ENCODE data around the gene FILIP1. TPM values are rescaled to one million over a fixed set of nuclear protein-coding genes. Genes with fewer than 3 reads are reported as not detected.

Gene FILIP1
- total RNA-seq, 3 donors from 2014 or later: 2.9 to 4.3 (median 4.3) TPM

- no peak overlapping the region for H3K27ac ChIP-seq
- TF ChIP-seq POLR2AphosphoS5 (IDR thresholded peaks at IDR 0.05): no peak
- TF ChIP-seq POLR2A (IDR thresholded peaks at IDR 0.05): no peak
- no peak for TF ChIP-seq CTCF (IDR thresholded peaks at IDR 0.05)
- intact Hi-C loops (cut with DNase I; ENCODE audit: low total_unique reads): no loop called here
- H3K4me1 ChIP-seq: no peaks in the 10 kb centered on the region
- H3K27me3 ChIP-seq: no peaks in the 10 kb centered on the region
- no peaks in the 10 kb centered on the region for H3K9me3 ChIP-seq
- no peak for DNase-seq (ENCODE audit: low spot score in 2 of 2)
- no peak overlapping the region for H3K4me3 ChIP-seq
- no peaks in the 10 kb centered on the region for H3K36me3 ChIP-seq
These were observed 192.1 kb downstream of the FILIP1 start for GRCh38 chr6:75301537-75301936.

GRCh38 chr6:75301088-75301487 lies 192.5 kb downstream of the FILIP1 start:
- no peak overlapping the region for H3K27ac ChIP-seq
- TF ChIP-seq CTCF (IDR thresholded peaks at IDR 0.05) (no peak), POLR2A (IDR thresholded peaks at IDR 0.05) (no peak), POLR2AphosphoS5 (IDR thresholded peaks at IDR 0.05) (no peak)

GRCh38 chr6:75300531-75300855 lies 193.1 kb downstream of the FILIP1 start:
- TF ChIP-seq CTCF (IDR thresholded peaks at IDR 0.05) (no peak), POLR2A (IDR thresholded peaks at IDR 0.05) (no peak), POLR2AphosphoS5 (IDR thresholded peaks at IDR 0.05) (no peak)
- Histone ChIP-seq H3K4me1 (no peaks in the 10 kb centered on the region), H3K27me3 (no peaks in the 10 kb centered on the region), H3K36me3 (no peaks in the 10 kb centered on the region), H3K4me3 (no peak overlapping the region), H3K9me3 (no peaks in the 10 kb centered on the region), H3K27ac (no peak overlapping the region)
- intact Hi-C loops (cut with DNase I; ENCODE audit: low total_unique reads): no loop called here
- no peak for DNase-seq (ENCODE audit: low spot score in 2 of 2)

More at GRCh38 chr6:75301088-75301487, 192.5 kb downstream of the FILIP1 start:
- H3K4me3 ChIP-seq: no peak overlapping the region
- no peaks in the 10 kb centered on the region for H3K9me3 ChIP-seq
- H3K4me1 ChIP-seq: no peaks in the 10 kb centered on the region
- intact Hi-C loops (cut with DNase I; ENCODE audit: low total_unique reads): no loop called here
- H3K36me3 ChIP-seq: no peaks in the 10 kb centered on the region
- no peak for DNase-seq (ENCODE audit: low spot score in 2 of 2)
- H3K27me3 ChIP-seq: no peaks in the 10 kb centered on the region

- no peak for DNase-seq (ENCODE audit: low spot score in 2 of 2)
- TF ChIP-seq POLR2A (IDR thresholded peaks at IDR 0.05) (no peak), CTCF (IDR thresholded peaks at IDR 0.05) (no peak), POLR2AphosphoS5 (IDR thresholded peaks at IDR 0.05) (no peak)
- H3K27me3 ChIP-seq: no peaks in the 10 kb centered on the region
- no peaks in the 10 kb centered on the region for H3K36me3 ChIP-seq
- H3K4me3 ChIP-seq: no peak overlapping the region
- H3K27ac ChIP-seq: peak overlapping the region in 1 of 2 donors; percentile 33
- intact Hi-C loops (cut with DNase I; ENCODE audit: low total_unique reads): no loop called here
- H3K4me1 ChIP-seq: no peaks in the 10 kb centered on the region
- no peaks in the 10 kb centered on the region for H3K9me3 ChIP-seq
These were observed 193.6 kb downstream of the FILIP1 start for GRCh38 chr6:75299801-75300530.

GRCh38 chr6:75296811-75297779 lies 196.5 kb downstream of the FILIP1 start:
- Histone ChIP-seq H3K36me3 (no peaks in the 10 kb centered on the region), H3K27me3 (no peaks in the 10 kb centered on the region), H3K4me1 (no peaks in the 10 kb centered on the region), H3K4me3 (no peak overlapping the region), H3K27ac (no peak overlapping the region), H3K9me3 (no peaks in the 10 kb centered on the region)
- intact Hi-C loops (cut with DNase I; ENCODE audit: low total_unique reads): no loop called here
- no peak for DNase-seq (ENCODE audit: low spot score in 2 of 2)
- peak; percentile 56 to 78 (median 73) for TF ChIP-seq CTCF (IDR thresholded peaks at IDR 0.05)
- TF ChIP-seq POLR2AphosphoS5 (IDR thresholded peaks at IDR 0.05): no peak
